Measurements from ENCODE around the gene FAM210A.

- peak; percentile 34; the same call in 1 of the 2 replicates for TF ChIP-seq CTCF (IDR thresholded peaks at IDR 0.05)
- no peak for TF ChIP-seq HMGXB4 (CRISPR knock-in tag; IDR thresholded peaks at IDR 0.05)
Observed at GRCh38 chr18:13629841-13630715, 96.3 kb downstream of the FAM210A start.
